GM19099 (cell line): ENCODE results near the gene JAM2.

Experiments used
- POLR2A ChIP-seq: IDR thresholded peaks from 3 replicates; pipeline ENCODE4 v1.6.1; 2011; ENCODE audit warnings: low read depth; ENCODE audit not compliant: insufficient read length; ENCODE audit errors: extremely low read depth

The JAM2 gene, protein sequence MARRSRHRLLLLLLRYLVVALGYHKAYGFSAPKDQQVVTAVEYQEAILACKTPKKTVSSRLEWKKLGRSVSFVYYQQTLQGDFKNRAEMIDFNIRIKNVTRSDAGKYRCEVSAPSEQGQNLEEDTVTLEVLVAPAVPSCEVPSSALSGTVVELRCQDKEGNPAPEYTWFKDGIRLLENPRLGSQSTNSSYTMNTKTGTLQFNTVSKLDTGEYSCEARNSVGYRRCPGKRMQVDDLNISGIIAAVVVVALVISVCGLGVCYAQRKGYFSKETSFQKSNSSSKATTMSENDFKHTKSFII

GRCh38 chr21:25638660-25639550 lies at the start of gene JAM2:
Gene JAM2 (plus strand): TSS chr21:25639258. CDS start chr21:25639822, 564 bp downstream.
- no peak for TF ChIP-seq POLR2A

DNA sequence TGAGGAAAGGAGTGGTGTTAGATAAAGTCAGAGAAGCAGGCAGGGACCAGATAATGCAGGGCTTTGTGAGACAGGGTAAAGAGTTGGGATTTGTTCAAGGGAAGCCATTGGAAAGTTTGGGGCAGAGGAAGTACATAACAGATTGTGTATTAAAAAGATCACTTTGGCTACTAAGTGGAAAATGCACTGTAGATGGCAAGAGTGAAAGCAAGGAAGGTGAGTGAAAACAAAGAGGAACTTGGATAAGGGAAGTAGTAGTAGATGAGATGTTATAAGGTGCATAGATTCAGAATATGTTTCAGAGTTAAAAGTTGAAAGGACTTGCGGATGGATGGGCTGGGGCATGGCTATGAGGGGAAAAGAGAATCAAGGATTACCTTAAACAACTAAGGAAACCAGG lies 49.2 kb upstream of the JAM2 start:
- no peak for TF ChIP-seq POLR2A

GRCh38 chr21:25607151-25608043 lies 31.7 kb upstream of the JAM2 start, which contains the start of gene MRPL39:
Gene MRPL39 (minus strand): TSS chr21:25607481. CDS start chr21:25607475, 6 bp downstream.
- TF ChIP-seq POLR2A, result peak; percentile 88

- no peak for TF ChIP-seq POLR2A
Observed at GRCh38 chr21:25608044-25608737, 30.9 kb upstream of the JAM2 start.

DNA sequence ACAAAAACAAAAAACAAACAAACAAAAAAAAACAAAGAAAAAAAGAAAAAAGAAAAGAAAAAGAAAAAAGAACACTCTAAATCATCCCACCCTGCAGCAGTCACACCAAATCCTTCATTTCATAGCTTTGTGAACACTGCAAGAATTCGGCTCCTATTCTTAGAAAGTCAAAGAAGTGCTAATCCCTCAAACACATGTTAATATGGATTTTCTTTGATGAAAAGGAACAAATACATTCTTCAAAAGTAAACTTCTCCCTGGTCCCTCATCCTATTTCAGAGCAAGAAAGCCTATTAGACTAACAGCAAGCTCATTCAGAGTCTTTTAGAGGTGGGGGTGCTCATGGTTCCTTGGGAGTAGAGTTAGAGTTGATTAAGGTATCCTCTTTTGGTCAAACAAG lies 24.6 kb upstream of the JAM2 start:
- no peak for TF ChIP-seq POLR2A

DNA sequence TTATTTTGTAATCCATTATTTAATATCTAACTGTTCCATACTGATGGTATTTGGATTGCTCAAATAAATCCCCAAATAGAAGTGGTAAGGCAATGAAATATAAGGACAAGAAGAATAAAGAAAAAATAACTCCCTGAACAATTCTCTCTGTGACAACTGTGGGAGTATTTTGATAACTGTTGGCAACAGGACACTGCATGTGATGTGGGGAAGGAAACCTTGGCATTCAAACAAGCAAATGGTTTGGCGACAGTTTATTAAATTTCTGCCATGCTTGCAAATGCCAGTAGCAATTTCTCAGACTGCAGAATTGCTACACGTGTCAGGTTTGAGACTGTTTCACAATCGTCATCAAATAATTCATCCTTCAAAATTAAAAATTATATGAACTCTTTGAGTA lies 23.2 kb upstream of the JAM2 start:
- TF ChIP-seq POLR2A, result no peak

GRCh38 chr21:25619198-25619597 lies 19.9 kb upstream of the JAM2 start:
- TF ChIP-seq POLR2A, result no peak

GRCh38 chr21:25624511-25624910 lies 14.5 kb upstream of the JAM2 start:
- TF ChIP-seq POLR2A, result no peak

GRCh38 chr21:25625036-25625435 lies 14.0 kb upstream of the JAM2 start:
- TF ChIP-seq POLR2A, result no peak

GRCh38 chr21:25626757-25627156 lies 12.3 kb upstream of the JAM2 start:
- TF ChIP-seq POLR2A, result no peak

GRCh38 chr21:25632296-25632695 lies 6.8 kb upstream of the JAM2 start:
- no peak for TF ChIP-seq POLR2A

GRCh38 chr21:25635310-25635709 lies 3.7 kb upstream of the JAM2 start:
- TF ChIP-seq POLR2A, result no peak

DNA sequence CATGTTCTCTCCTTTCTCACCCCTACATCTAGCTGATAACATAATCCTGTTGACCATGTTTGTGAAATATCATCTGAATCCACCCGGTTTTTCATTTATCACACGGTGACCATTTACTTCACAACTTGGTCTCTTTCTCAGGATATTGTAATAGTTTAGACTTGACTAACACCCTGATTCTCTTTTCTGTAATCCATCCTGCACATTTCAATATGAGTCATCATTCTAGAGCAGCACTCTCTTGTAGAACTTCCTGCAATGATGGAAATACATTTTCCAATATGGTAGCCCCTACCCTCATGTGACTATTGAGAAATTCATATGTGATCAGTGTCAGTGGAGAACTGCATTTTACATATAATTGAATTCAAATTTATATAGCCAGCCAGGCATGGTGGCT lies 2.3 kb upstream of the JAM2 start:
- TF ChIP-seq POLR2A, result no peak

DNA sequence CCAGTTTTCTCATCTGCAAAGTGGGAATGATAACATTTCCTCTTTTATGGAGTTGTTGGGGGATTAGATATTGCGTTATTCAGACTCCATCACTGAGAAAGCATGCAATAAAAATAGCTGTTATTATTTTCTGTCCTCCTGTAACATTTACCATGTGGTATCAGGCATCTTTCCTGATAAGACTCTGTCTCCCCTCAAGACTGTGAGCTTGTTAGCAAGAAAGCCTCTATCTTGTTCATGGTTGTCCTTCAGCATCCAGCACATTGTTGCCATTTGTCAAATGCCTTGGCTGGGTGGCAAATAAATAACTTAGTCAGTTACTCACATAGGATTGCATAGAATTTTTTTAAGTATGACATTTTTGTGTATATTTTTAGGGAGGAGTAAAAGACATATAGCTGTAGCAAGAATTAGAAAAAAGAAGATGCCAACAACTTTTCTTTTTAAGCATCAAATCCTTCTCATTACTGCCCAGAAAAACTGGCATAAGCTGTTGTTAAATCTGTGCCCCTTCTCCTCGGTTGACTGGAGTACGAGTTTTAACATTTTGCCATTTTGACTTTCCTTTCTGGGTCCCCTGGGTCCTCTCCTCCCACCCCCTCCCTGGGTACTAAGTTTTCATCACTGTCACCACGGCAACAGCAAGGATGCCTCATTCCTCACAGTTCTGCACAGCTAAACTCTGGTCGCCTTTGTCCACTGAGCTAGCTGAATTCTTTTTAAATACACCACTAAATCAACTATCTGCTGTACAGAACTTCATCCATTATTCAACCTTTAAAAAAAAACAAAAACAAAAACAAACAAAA lies 1.0 kb upstream of the JAM2 start:
- TF ChIP-seq POLR2A, result no peak

DNA sequence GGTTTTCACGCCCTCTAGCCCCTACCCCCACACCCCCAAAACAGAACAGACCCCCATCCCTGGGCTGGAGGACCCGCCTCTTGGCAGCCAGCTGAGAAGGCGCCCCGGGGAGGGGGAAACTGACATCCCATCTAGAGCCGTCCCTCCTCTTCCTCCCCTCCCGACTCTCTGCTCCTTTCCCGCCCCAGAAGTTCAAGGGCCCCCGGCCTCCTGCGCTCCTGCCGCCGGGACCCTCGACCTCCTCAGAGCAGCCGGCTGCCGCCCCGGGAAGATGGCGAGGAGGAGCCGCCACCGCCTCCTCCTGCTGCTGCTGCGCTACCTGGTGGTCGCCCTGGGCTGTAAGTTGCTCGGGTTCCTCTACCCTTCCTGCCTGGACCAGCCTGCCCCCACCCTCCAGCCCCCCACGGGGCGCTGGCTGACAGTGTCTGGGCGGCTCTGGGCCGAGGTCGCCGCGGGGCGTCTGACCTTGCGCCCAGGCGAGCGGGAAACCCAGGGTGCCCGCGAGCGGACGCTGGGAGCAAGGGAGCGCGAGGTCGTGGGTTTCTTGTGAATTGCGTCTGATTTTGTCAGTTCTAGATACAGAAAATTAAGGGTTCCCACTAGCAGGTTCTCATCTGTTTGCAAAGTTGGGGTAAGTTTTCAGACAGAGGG lies 618 bp downstream of the JAM2 start:
- TF ChIP-seq POLR2A, result no peak
